PC-3 (cell line): Measurements from ENCODE around the gene MAD1L1. TPM values are rescaled to one million over a fixed set of nuclear protein-coding genes. Genes with fewer than 3 reads are reported as not detected.

Experiments
- ATAC-seq: fragments of 200-7000 bp; cut with Tn5 transposase; 2 replicates; pipeline ENCODE4 v1.9.1; 2020; ENCODE audit warnings: mild to moderate bottlenecking, moderate library complexity
- BruUV-seq: library from RNA; stranded (reverse); fragments of 400-500 nt; replicated peaks from 2 replicates; lab custom pipeline; 2021; lab: Mats Ljungman, UMichigan
- CTCF ChIA-PET: fragments of 300-600 bp; sonication (Branson Sonifier 250); formaldehyde crosslinking; loops from one replicate; lab custom pipeline; 2022; ENCODE audit warnings: antibody characterized with exemption; lab: Charles Lee
- POLR2A ChIA-PET: fragments of 300-600 bp; sonication (Branson Sonifier 250); formaldehyde crosslinking; loops from one replicate; lab custom pipeline; 2022; ENCODE audit warnings: antibody characterized with exemption; ENCODE audit not compliant: unreplicated experiment; lab: Charles Lee
- DNase-seq: peaks from one replicate; pipeline ENCODE4 v3.0.0-alpha.2; 2015
- H2AFZ ChIP-seq: fragments of 300-600 bp; sonication (generic); 2 replicates; pipeline ENCODE4 v1.6.0; 2016; ENCODE audit warnings: antibody characterized with exemption, low read length
- H3F3A ChIP-seq: fragments of 300-600 bp; sonication (generic); one replicate; pipeline ENCODE4 v1.6.0; 2017; ENCODE audit warnings: antibody characterized with exemption, low read length, control low read depth, mild to moderate bottlenecking; ENCODE audit not compliant: unreplicated experiment
- H3K27ac ChIP-seq: fragments of 300-600 bp; sonication (generic); 2 replicates; pipeline ENCODE4 v1.5.1; 2016; ENCODE audit warnings: mild to moderate bottlenecking, low read length
- H3K27me3 ChIP-seq: fragments of 300-600 bp; sonication (generic); 2 replicates; pipeline ENCODE4 v1.6.1; 2016; ENCODE audit warnings: low read length, mixed read lengths
- H3K36me3 ChIP-seq: fragments of 300-600 bp; sonication (generic); 2 replicates; pipeline ENCODE4 v1.6.1; 2016; ENCODE audit warnings: low read depth, mixed run types, low read length, mixed read lengths
- H3K4me1 ChIP-seq: fragments of 300-600 bp; sonication (generic); 2 replicates; pipeline ENCODE4 v1.5.1; 2016; ENCODE audit warnings: low read length; ENCODE audit not compliant: insufficient read depth
- H3K4me2 ChIP-seq: fragments of 300-600 bp; sonication (generic); 2 replicates; pipeline ENCODE4 v1.6.0; 2016; ENCODE audit warnings: low read length
- H3K4me3 ChIP-seq: fragments of 300-600 bp; sonication (generic); 2 replicates; pipeline ENCODE4 v1.5.1; 2016; ENCODE audit warnings: mild to moderate bottlenecking, low read length, mixed read lengths
- H3K79me2 ChIP-seq: fragments of 300-600 bp; sonication (generic); 2 replicates; pipeline ENCODE4 v1.6.1; 2017; ENCODE audit warnings: low read length, mixed read lengths
- H3K9ac ChIP-seq: fragments of 300-600 bp; sonication (generic); 2 replicates; pipeline ENCODE4 v1.6.0; 2016; ENCODE audit warnings: mild to moderate bottlenecking, low read length
- H3K9me2 ChIP-seq: fragments of 300-600 bp; sonication (generic); replicated peaks from 2 replicates; pipeline ENCODE4 v1.6.1; 2016; ENCODE audit warnings: mixed run types, low read length, mixed read lengths
- H3K9me3 ChIP-seq: fragments of 300-600 bp; sonication (generic); 2 replicates; pipeline ENCODE4 v1.6.1; 2016; ENCODE audit warnings: low read length, mixed read lengths
- H4K20me1 ChIP-seq: fragments of 300-600 bp; sonication (generic); 2 replicates; pipeline ENCODE4 v1.6.1; 2016; ENCODE audit warnings: low read length, mixed read lengths
- EZH2 ChIP-seq: fragments of 300-600 bp; sonication (generic); IDR thresholded peaks from one replicate; pipeline ENCODE4 v1.6.1; 2017; ENCODE audit warnings: antibody characterized with exemption, mild to moderate bottlenecking, low read length; ENCODE audit not compliant: unreplicated experiment
- EZH2phosphoT487 ChIP-seq: fragments of 300-600 bp; sonication (generic); IDR thresholded peaks from 2 replicates; pipeline ENCODE4 v1.6.1; 2018; ENCODE audit warnings: mild to moderate bottlenecking, antibody characterized with exemption, low read length, borderline replicate concordance
- intact Hi-C: fragments of 100-400 bp; cut with micrococcal nuclease; formaldehyde crosslinking; loops from 2 replicates; pipeline ENCODE4 v1.9.0; 2023
- total RNA-seq: library from RNA; depleted of rRNA; stranded (reverse); fragments of >200 nt; gene quantifications from 2 replicates; pipeline ENCODE4 v1.2.3, GENCODE V29; 2014
- TF ChIP-seq, protein P1 (sequence below): fragments of 300-600 bp; sonication (generic); conservative IDR thresholded peaks from 2 replicates; pipeline ENCODE4 v1.5.1; 2017; ENCODE audit warnings: antibody characterized with exemption, low read depth, mild to moderate bottlenecking, low read length

MAD1L1 gene
- total RNA-seq, 1 experiment from 2014 or later = 88.4 TPM

DNA sequence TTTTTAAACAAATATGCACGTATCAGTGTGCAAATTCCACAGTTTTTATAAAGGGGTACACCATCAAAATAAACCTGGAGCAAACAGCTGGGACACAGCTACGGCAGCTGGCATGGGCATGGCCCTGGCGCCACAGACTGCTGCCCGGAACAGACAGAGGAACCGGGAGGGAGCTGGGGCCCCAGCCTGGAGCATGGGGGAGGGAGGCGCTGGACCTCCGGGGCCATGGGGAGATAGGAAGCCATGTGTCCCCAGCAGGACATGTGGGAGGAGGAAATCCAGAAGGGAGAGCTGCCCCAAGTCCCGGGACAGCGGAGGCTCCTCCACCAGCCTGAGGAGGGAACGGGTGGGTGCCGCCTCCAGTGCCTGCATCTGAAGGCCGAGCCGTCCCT lies 180.1 kb downstream of the MAD1L1 start:
- POLR2A ChIA-PET = no interaction called here
- no peak overlapping the region for H3K27ac ChIP-seq
- H3K36me3 ChIP-seq = no peaks in the 10 kb centered on the region
- no peaks in the 10 kb centered on the region for H3K27me3 ChIP-seq
- ATAC-seq = no peak
- H3K9me2 ChIP-seq = no peaks in the 10 kb centered on the region
- no peak overlapping the region for H3K4me3 ChIP-seq
- no peak overlapping the region for H3K9ac ChIP-seq
- no peaks in the 10 kb centered on the region for H3K79me2 ChIP-seq
- H3F3A ChIP-seq = no peaks in the 10 kb centered on the region
- CTCF ChIA-PET = no interaction called here
- H3K4me1 ChIP-seq = no peaks in the 10 kb centered on the region
- no TSS peak for BruUV-seq
- no peak overlapping the region for H2AFZ ChIP-seq
- TF ChIP-seq, protein P1, sequence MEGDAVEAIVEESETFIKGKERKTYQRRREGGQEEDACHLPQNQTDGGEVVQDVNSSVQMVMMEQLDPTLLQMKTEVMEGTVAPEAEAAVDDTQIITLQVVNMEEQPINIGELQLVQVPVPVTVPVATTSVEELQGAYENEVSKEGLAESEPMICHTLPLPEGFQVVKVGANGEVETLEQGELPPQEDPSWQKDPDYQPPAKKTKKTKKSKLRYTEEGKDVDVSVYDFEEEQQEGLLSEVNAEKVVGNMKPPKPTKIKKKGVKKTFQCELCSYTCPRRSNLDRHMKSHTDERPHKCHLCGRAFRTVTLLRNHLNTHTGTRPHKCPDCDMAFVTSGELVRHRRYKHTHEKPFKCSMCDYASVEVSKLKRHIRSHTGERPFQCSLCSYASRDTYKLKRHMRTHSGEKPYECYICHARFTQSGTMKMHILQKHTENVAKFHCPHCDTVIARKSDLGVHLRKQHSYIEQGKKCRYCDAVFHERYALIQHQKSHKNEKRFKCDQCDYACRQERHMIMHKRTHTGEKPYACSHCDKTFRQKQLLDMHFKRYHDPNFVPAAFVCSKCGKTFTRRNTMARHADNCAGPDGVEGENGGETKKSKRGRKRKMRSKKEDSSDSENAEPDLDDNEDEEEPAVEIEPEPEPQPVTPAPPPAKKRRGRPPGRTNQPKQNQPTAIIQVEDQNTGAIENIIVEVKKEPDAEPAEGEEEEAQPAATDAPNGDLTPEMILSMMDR = no peak
- no peak for TF ChIP-seq EZH2
- intact Hi-C loops = no loop called here
- H3K4me2 ChIP-seq = no peak overlapping the region
- no peaks in the 10 kb centered on the region for H4K20me1 ChIP-seq
- no peaks in the 10 kb centered on the region for H3K9me3 ChIP-seq
- no peak for DNase-seq

DNA sequence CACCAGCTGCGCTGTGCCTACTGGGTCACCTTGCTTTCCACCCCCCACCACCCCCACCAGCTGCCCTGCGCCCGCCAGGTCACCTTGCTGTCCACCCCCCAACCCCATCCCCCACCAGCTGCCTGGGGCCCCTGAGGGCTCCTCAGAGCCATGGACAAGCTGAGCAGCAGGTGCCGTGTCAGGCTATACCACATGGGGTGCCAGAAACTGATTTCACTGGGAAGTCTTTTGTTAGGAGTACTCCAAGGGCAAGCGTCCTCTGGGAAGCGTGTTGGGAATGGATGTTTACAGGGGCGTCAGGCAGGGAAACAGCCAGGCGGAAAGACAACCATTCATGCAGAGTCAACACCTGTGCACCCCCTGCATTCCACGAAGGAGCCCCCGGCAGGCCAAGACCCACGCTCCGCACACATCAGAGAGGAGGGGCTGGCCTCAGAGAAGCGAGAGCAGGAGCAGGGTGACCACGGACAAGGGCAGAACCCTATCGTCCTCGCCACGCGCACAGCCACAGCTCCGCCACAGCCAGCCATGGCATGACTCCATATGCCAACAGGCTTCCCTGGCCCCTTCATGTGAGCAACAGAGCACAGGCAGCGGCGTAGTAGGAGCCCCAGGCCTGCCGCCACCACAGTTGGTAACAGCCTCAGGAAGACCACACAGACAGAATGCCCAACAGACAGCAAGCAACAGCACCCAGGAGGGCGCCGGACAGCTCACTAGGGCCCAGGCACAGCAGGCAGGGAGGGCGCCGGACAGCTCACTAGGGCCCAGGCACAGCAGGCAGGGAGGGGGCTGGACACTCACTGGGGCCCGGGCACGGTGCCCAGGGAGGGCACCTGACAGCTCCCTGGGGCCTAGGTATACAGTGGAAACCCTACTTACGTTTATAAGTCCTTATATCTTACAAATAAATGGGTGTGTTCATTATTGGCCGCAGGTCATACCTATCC lies 180.8 kb downstream of the MAD1L1 start:
- Histone ChIP-seq H3F3A (no peaks in the 10 kb centered on the region), H3K9me3 (no peaks in the 10 kb centered on the region), H3K27ac (no peak overlapping the region), H2AFZ (no peak overlapping the region), H3K79me2 (no peaks in the 10 kb centered on the region), H3K36me3 (no peaks in the 10 kb centered on the region), H4K20me1 (no peaks in the 10 kb centered on the region), H3K9ac (no peak overlapping the region), H3K9me2 (no peaks in the 10 kb centered on the region), H3K27me3 (no peaks in the 10 kb centered on the region), H3K4me2 (no peak overlapping the region), H3K4me1 (no peaks in the 10 kb centered on the region), H3K4me3 (no peak overlapping the region)
- TF ChIP-seq, protein P1 = no peak
- TF ChIP-seq EZH2 = no peak
- no peak for TF ChIP-seq EZH2phosphoT487
- DNase-seq (no peak), ATAC-seq (no peak)
- POLR2A ChIA-PET = no interaction called here
- BruUV-seq = no TSS peak
- CTCF ChIA-PET = no interaction called here
- intact Hi-C loops = no loop called here

DNA sequence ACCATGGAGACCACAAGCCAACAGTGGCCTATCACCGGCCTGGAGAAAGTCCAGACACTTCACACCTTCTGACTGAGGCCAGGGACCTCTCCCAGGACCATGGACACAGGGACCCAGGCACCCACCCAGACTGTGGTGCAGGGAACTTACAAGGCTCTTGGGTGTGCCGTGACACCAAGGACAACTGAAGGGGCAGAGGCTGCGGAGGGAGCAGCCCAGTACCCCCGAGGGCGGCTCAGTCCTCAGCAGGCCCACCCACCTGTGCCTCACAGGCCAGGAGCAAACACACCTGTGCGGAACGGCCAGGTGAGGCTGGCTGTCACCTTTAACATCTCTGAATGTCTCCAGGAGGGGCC lies 182.3 kb downstream of the MAD1L1 start:
- Histone ChIP-seq H3K4me2 (no peak overlapping the region), H3F3A (no peaks in the 10 kb centered on the region), H3K36me3 (no peaks in the 10 kb centered on the region), H3K79me2 (no peaks in the 10 kb centered on the region), H4K20me1 (no peaks in the 10 kb centered on the region), H3K9me3 (no peaks in the 10 kb centered on the region), H3K9me2 (no peaks in the 10 kb centered on the region), H3K27ac (no peak overlapping the region), H2AFZ (no peak overlapping the region), H3K9ac (no peak overlapping the region), H3K4me3 (no peak overlapping the region), H3K27me3 (no peaks in the 10 kb centered on the region), H3K4me1 (no peaks in the 10 kb centered on the region)
- intact Hi-C loops = no loop called here
- no peak for DNase-seq
- no peak for ATAC-seq
- no TSS peak for BruUV-seq
- TF ChIP-seq, protein P1 = no peak
- TF ChIP-seq EZH2phosphoT487 (no peak), EZH2 (no peak)
- ChIA-PET CTCF (no interaction called here), POLR2A (no interaction called here)
